ENCODE measurements around the gene DUSP15. TPM values are rescaled to one million over a fixed set of nuclear protein-coding genes. Genes with fewer than 3 reads are reported as not detected.

DUSP15 gene
- total RNA-seq, 1 donor from 2014 or later: 2.1 TPM

GRCh38 chr20:31875671-31876070, 5.3 kb upstream of the DUSP15 start:
- H3K27me3 Mint-ChIP-seq (ENCODE audit: unreplicated experiment): peaks cover 11% of the 10 kb centered on the region
- no peak for TF ChIP-seq CTCF (IDR thresholded peaks at IDR 0.05; ENCODE audit: unreplicated experiment)
- no peaks in the 10 kb centered on the region for H3K36me3 Mint-ChIP-seq (ENCODE audit: low read depth, unreplicated experiment)
- no peak overlapping the region for H3K4me3 Mint-ChIP-seq (ENCODE audit: unreplicated experiment)
- H3K4me1 Mint-ChIP-seq (ENCODE audit: unreplicated experiment): peaks cover 12% of the 10 kb centered on the region
- no peak overlapping the region for H3K27ac Mint-ChIP-seq (ENCODE audit: unreplicated experiment)
- H3K9me3 Mint-ChIP-seq (ENCODE audit: unreplicated experiment): no peaks in the 10 kb centered on the region
- DNase-seq (ENCODE audit: low spot score): no peak

GRCh38 chr20:31872406-31872805, 2.1 kb upstream of the DUSP15 start:
- Mint-ChIP-seq H3K4me1 (ENCODE audit: unreplicated experiment) (peaks cover 12% of the 10 kb centered on the region), H3K27ac (ENCODE audit: unreplicated experiment) (no peak overlapping the region), H3K4me3 (ENCODE audit: unreplicated experiment) (no peak overlapping the region), H3K9me3 (ENCODE audit: unreplicated experiment) (no peaks in the 10 kb centered on the region), H3K36me3 (ENCODE audit: low read depth, unreplicated experiment) (peaks cover 3% of the 10 kb centered on the region), H3K27me3 (ENCODE audit: unreplicated experiment) (peaks cover 20% of the 10 kb centered on the region)
- no peak for DNase-seq (ENCODE audit: low spot score)
- TF ChIP-seq CTCF (IDR thresholded peaks at IDR 0.05; ENCODE audit: unreplicated experiment): no peak

- no peak for DNase-seq (ENCODE audit: low spot score)
- H3K27ac Mint-ChIP-seq (ENCODE audit: unreplicated experiment): no peak overlapping the region
- no peaks in the 10 kb centered on the region for H3K9me3 Mint-ChIP-seq (ENCODE audit: unreplicated experiment)
- H3K4me1 Mint-ChIP-seq (ENCODE audit: unreplicated experiment): peaks cover 12% of the 10 kb centered on the region
- no peak for TF ChIP-seq CTCF (IDR thresholded peaks at IDR 0.05; ENCODE audit: unreplicated experiment)
- no peak overlapping the region for H3K4me3 Mint-ChIP-seq (ENCODE audit: unreplicated experiment)
- peaks cover 20% of the 10 kb centered on the region for H3K27me3 Mint-ChIP-seq (ENCODE audit: unreplicated experiment)
- H3K36me3 Mint-ChIP-seq (ENCODE audit: low read depth, unreplicated experiment): peaks cover 3% of the 10 kb centered on the region
These were observed 1.3 kb upstream of the DUSP15 start for GRCh38 chr20:31871618-31871954.

DNA sequence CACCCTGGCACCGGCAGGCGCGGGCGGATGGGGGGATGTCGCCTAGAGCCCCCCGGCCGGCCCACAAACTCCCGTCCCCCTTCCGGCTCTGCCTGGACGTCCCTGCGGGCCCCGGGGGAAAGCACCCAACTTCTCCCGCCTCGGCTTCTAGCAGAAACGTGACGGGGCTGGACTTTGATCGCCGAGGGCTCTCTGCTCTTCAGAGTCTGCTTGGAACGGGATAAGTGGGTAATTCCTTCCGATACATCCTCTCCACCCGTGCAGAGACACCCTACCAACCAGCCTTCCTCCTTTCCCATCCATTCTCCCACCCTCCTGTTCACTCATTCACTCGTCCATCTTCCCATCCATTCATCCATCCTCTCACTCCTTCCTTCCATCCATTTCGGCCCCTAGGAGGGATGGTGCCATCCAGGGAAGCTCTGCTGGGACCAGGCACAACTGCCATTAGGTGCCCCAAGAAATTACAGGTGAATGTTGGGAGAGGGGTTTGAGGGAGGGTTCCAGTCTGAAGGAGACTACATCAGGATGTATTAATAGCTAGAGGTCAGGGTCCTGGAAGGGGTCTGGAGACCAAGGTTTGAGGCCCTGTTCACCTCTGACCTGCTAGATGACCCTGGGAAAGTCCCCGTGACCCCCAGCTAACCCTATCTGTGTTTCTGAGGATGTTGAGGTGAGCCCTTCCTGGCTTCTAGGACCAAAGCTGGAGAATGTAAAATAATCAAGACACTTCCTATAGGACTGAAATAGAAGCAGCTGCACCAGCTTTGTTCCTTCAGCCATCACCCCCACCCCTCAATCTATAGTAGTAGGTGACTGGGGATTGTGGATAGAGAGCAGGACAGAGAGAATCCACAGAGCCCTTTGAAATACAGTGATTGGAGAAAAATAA, 645 bp upstream of the DUSP15 start:
- DNase-seq (ENCODE audit: low spot score): no peak
- Mint-ChIP-seq H3K9me3 (ENCODE audit: unreplicated experiment) (no peaks in the 10 kb centered on the region), H3K27ac (ENCODE audit: unreplicated experiment) (no peak overlapping the region), H3K36me3 (ENCODE audit: low read depth, unreplicated experiment) (peaks cover 3% of the 10 kb centered on the region), H3K4me3 (ENCODE audit: unreplicated experiment) (peak overlapping the region; percentile 93), H3K4me1 (ENCODE audit: unreplicated experiment) (peaks cover 12% of the 10 kb centered on the region), H3K27me3 (ENCODE audit: unreplicated experiment) (peaks cover 20% of the 10 kb centered on the region)
- TF ChIP-seq CTCF (IDR thresholded peaks at IDR 0.05; ENCODE audit: unreplicated experiment): no peak

GRCh38 chr20:31869673-31869941, 720 bp downstream of the DUSP15 start:
- Mint-ChIP-seq H3K4me1 (ENCODE audit: unreplicated experiment) (peaks cover 7% of the 10 kb centered on the region), H3K9me3 (ENCODE audit: unreplicated experiment) (no peaks in the 10 kb centered on the region), H3K36me3 (ENCODE audit: low read depth, unreplicated experiment) (peaks cover 3% of the 10 kb centered on the region), H3K4me3 (ENCODE audit: unreplicated experiment) (peak overlapping the region; percentile 96), H3K27me3 (ENCODE audit: unreplicated experiment) (peaks cover 21% of the 10 kb centered on the region), H3K27ac (ENCODE audit: unreplicated experiment) (peak overlapping the region; percentile 65)
- no peak for DNase-seq (ENCODE audit: low spot score)
- TF ChIP-seq CTCF (IDR thresholded peaks at IDR 0.05; ENCODE audit: unreplicated experiment): no peak
